Measurements from ENCODE around the gene TAMM41.
"Not testable (repeated sequence)": the region's sequence is repeated elsewhere in the genome, so short reads cannot be mapped to it uniquely, and the experiment has no call there.

Gene TAMM41

GRCh38 chr3:11776346-11776745, 70.3 kb downstream of the TAMM41 start:
- DNase-seq (ENCODE audit: low read depth), result no peak
- TF ChIP-seq CTCF (conservative IDR thresholded peaks at IDR 0.05; ENCODE audit: low read depth, low read length), result no peak
- no peak overlapping the region for H3K4me3 ChIP-seq (ENCODE audit: low read depth, low read length)

- no peak overlapping the region for H3K4me3 ChIP-seq (ENCODE audit: low read depth, low read length)
- DNase-seq (ENCODE audit: low read depth), result no peak
- TF ChIP-seq CTCF (conservative IDR thresholded peaks at IDR 0.05; ENCODE audit: low read depth, low read length), result no peak
Observed at GRCh38 chr3:11775493-11775892, 71.2 kb downstream of the TAMM41 start.

GRCh38 chr3:11774296-11774877, 72.3 kb downstream of the TAMM41 start:
- TF ChIP-seq CTCF (conservative IDR thresholded peaks at IDR 0.05; ENCODE audit: low read depth, low read length), result peak; percentile 75
- H3K4me3 ChIP-seq (ENCODE audit: low read depth, low read length), result no peak overlapping the region
- peak; percentile 73 for DNase-seq (ENCODE audit: low read depth)

GRCh38 chr3:11771931-11772330, 74.8 kb downstream of the TAMM41 start:
- not testable (repeated sequence) for H3K4me3 ChIP-seq (ENCODE audit: low read depth, low read length); DNase-seq (ENCODE audit: low read depth)

GRCh38 chr3:11770477-11771391, 76.0 kb downstream of the TAMM41 start:
- DNase-seq (ENCODE audit: low read depth), result peak; percentile 93
- H3K4me3 ChIP-seq (ENCODE audit: low read depth, low read length), result peak overlapping the region; percentile 35
- no peak for TF ChIP-seq CTCF (conservative IDR thresholded peaks at IDR 0.05; ENCODE audit: low read depth, low read length)

- no peak for TF ChIP-seq CTCF (conservative IDR thresholded peaks at IDR 0.05; ENCODE audit: low read depth, low read length)
- peak; percentile 2 for DNase-seq (ENCODE audit: low read depth)
- no peak overlapping the region for H3K4me3 ChIP-seq (ENCODE audit: low read depth, low read length)
Observed at GRCh38 chr3:11769704-11770476, 76.8 kb downstream of the TAMM41 start.

- no peak overlapping the region for H3K4me3 ChIP-seq (ENCODE audit: low read depth, low read length)
- TF ChIP-seq CTCF (conservative IDR thresholded peaks at IDR 0.05; ENCODE audit: low read depth, low read length), result no peak
- no peak for DNase-seq (ENCODE audit: low read depth)
Observed at GRCh38 chr3:11768604-11769003, 78.1 kb downstream of the TAMM41 start.

All from choroid plexus epithelial cell (primary cell).